Fibroblast of skin of back (primary cell): ENCODE results near the gene DHX36.

Experiments used
- DNase-seq: peaks from one replicate; pipeline ENCODE4 v3.0.0-alpha.2; 2013

DHX36 gene

GRCh38 chr3:154224366-154224765, 99.9 kb downstream of the DHX36 start:
- no peak for DNase-seq

GRCh38 chr3:154223519-154223918, 100.8 kb downstream of the DHX36 start:
- DNase-seq = no peak
